ENCODE data around the gene XPC.
"Not testable (repeated sequence)": the region's sequence is repeated elsewhere in the genome, so short reads cannot be mapped to it uniquely, and the experiment has no call there.

The XPC gene

GRCh38 chr3:14117468-14118399 is 60.7 kb downstream of the XPC start:
- DNase-seq, result no peak

GRCh38 chr3:14113965-14114635 is 64.3 kb downstream of the XPC start:
- no peak for DNase-seq

GRCh38 chr3:14110699-14111098 is 67.7 kb downstream of the XPC start:
- no peak for DNase-seq

- not testable (repeated sequence) for DNase-seq
Observed at GRCh38 chr3:14109821-14110220, 68.6 kb downstream of the XPC start.

- DNase-seq, result no peak
Observed at GRCh38 chr3:14097616-14098391, 80.6 kb downstream of the XPC start.

- no peak for DNase-seq
Observed at GRCh38 chr3:14096742-14097141, 81.7 kb downstream of the XPC start.

Measured in activated CD8-positive, alpha-beta memory T cell treated with anti-CD3 and anti-CD28 coated beads for 24 hours (primary cell).